ENCODE measurements around the gene SRD5A1.

Gene SRD5A1

DNA sequence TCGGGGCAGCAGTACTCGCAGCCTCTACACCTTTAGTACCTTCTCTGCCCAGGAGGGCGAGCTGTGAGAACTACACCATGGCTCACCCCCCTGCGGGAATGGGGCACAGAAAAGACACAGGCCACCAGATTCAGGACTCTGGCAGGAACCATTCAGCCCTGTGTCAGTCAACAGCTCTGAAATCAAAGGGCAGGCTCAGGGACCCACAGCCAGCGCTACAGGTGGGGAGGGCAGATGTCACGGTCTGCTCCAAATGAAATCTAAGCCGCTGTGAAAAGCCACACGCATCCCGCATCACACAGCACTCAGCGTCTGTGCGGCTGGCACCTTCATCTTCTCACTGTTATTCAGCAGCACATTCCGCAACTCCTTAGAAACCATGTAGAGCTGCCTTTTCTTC lies 28.3 kb upstream of the SRD5A1 start:
- DNase-seq: no peak

DNA sequence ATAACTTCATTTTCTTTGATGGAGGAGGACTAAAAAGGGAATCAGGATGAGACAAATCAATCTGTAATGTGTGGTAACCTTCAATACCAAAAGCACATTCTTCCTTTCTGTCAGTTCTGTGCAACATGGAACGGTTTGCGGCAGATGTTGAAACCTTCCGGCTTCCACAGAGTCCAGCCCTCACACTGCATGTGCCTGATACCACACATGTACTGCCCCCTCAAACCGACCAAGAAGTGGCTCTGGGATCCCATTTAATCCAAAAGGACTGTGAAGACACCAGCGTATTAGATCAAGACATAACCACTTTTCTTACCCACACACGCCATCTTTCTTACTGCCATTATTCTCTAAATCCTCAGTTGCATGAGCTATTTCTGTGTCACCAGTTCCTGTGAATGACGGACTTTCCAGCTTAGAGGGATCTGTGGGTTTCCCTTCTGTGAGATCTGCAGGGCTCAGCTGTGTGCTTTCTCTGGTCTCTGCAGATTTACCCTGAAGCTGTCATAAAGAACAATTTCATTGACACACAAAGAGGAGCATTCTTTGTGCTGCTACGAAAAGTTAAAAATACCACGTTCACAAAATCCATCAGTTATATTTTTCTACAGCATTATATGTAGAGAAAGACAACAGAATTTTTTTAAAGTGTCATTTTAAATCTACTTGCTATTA lies 26.2 kb upstream of the SRD5A1 start:
- no peak for DNase-seq

DNA sequence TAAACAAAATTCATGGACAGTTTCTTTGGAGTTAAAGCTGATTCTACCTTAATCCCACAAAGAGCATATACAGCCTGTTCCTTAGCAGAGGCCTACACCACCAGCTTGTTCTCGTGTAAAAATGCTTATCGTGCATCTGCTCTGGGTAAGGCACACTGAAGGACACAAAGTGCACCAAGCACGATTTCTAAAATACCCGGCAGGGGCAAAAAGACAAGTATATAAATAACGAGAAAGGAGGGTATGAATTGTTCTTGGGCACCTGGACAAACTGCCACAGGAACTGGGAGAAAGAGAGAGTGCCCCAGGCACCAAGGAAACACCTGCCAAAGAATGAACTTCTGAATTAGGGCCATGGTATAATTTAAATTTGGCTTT lies 25.7 kb upstream of the SRD5A1 start:
- no peak for DNase-seq

DNA sequence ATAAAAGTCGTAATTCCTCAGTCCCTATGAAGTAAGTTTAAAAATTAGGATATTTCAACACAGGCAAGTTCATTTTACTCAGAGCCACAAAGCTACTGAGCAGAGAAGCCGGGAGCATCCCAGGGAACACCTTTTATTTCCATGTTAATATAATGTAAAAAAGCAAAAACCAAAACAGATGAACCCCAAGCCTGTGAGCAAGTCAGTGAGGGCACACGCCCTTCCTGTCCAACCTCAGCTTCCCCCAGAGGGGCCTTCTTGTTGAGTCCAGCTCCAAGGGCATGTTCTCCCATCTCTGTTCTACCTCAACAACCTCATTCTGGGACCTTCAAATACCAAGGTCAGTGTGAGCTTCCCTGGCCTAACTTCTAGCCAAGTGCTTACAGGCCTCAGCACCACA lies 25.2 kb upstream of the SRD5A1 start:
- DNase-seq: no peak

DNA sequence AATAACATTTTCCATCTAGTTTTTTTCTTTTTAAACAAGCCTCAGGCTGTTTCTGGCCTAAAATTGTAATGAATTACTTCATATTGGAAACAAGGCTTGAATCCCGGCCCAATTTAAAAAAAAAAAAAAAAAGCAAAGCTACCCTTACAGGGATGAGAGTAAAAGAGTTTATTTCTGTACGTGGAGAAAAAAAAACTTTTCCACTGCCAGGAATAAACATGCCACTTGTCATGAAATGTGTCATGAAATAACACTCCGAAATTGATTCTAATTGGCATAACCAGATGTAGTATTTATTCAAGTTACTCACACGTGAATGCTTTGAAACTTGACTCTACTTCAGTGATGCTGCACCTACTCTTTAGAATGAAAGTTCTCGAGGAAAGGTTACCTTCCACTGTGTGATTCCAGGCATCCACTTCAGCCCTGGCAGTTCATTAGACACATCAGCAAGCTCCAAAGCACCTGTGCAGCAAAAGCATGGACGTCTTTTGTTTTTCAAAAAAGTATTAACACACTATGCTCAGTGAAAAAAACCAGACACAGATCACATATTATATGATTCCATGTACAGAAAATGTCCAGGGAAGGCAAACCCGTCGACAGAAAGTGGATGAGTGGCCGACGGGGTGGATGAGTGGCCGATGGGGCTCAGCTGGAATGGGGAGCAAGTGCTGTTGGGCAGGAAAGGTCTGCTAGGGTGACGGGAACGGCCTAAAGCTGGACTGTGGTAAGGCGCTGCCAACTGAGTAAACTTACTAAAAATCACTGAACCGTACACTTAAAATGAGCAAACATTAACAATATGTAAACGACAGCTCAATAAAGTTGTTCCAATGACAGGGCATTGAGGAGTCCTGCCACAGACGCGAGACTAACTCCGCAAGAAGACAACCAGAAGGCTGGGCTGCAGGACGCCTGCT lies 21.6 kb upstream of the SRD5A1 start:
- DNase-seq: no peak

DNA sequence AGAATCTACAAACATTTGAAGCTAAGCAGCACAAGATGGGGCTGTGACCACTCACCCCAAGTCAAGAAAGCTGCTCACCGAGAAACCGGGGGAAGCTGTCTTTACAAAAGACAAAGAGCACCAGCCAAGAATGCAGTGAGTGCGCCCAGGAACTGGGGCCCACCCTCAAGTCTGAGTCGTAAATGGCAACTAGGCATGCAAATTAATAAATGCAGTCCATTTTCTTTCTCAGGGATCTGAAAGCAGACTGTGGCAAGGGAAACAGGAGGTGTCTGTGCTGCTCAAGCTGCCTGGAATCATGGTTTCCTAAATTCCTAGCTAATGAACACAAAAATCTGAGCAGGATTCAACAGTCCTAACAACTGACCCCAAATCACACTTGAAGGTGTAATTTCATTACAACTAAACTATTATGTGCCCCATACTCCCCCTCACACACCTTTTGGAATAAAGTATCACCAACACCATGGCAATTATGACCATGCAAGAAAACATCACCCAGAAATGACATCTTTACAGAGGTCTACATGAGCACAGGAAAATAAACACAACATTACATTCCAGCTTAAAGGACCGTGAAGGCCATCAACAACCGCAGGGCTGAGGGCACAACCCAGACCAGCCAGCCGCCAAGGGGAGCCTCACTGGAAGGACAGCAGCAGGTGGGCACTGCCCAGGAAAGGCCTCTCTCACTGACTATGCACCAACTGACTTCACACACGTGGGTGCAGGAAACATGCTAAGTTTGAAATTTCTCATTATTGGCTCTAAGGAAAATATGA lies 18.0 kb upstream of the SRD5A1 start:
- DNase-seq: no peak

DNA sequence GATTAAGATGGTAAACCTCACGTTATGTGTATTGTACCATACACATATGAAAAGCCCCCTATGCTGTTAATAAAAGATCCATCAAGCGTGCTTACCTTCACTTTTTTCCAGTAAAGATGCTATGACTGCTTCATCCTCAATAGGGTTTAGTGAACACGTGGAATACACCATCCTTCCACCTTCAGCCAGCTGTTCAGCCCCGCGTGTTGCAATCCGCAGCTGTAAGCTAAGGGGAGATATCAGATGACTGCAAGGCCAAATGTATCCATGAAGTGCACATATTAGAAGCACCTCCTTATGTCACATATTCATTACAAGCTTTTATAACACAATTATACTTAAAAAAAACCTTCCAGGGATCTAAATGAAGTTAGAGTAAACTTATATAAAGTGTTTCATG lies 16.6 kb upstream of the SRD5A1 start:
- DNase-seq: no peak

DNA sequence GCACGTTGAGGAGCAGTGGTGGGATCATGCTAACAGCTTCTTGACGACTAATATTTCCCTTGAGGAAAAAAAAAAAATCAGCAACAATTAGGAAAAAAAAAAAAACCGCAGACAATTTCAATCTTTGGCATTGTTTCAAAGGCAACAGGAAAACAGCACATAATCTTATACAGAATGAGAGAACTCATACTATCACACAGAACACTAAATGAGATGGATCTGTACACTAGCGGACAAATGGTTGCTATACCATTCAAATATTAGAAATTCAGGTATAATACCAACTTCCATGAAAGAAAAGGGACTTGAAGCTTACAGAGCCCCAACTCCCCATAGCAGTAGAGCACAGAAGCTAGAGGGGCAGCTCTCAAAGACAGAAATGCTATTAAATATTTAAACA lies 10.0 kb upstream of the SRD5A1 start:
- no peak for DNase-seq

DNA sequence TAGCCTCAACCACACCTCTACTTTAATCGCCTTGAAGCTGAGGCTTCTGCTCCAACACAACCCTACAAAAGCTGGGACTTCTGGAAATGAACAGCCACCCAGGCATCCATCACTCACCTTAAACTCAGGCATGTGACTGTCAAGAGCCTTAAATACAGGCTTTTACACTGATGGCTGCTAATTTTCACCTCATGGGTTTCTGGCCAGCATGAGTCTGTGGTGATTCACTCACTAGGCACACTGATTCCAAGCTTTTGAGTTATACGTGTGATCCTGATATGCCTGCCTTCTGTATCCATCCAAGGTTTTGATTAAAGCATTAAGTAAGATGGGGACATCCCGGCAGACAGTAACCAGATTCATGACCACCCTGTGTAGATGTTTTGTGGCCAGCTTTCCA lies 9.3 kb upstream of the SRD5A1 start:
- DNase-seq: no peak

DNA sequence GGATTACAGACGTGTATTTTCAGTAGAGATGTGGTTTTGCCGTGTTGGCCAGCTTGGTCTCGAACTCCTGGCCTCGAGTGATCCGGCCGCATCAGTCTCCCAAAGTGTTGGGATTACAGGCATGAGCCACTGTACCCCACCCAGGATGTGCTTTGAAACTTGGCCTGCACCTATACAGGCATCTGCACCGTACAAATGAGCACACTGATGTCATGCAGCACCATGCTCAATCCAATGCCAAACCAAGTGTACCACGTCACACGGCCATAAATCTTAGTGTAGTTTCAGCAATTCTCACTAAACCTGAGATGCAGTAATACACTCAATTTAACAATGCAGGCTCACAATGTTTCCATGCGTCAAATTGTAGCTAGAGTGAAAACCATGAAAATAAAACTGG lies 6.7 kb upstream of the SRD5A1 start:
- no peak for DNase-seq

DNA sequence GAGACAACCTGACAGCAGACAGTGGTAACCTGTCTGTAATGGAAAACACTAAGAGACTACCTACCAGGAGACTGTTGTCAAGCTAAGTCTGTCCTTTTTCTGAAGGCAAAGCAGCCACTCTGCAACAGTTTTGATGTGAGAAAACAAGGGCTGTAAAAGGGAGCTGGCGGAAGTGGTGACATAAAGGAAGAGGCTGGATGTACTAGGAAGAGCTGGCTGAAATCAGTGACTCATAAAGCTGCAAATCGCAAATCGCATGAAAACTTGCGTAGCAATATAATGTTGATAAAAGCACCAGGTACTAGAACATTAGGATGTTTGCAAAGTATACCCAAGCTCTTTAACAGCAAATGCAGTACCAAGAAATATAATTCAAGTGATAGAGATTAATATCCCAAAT lies 1.8 kb upstream of the SRD5A1 start:
- no peak for DNase-seq

DNA sequence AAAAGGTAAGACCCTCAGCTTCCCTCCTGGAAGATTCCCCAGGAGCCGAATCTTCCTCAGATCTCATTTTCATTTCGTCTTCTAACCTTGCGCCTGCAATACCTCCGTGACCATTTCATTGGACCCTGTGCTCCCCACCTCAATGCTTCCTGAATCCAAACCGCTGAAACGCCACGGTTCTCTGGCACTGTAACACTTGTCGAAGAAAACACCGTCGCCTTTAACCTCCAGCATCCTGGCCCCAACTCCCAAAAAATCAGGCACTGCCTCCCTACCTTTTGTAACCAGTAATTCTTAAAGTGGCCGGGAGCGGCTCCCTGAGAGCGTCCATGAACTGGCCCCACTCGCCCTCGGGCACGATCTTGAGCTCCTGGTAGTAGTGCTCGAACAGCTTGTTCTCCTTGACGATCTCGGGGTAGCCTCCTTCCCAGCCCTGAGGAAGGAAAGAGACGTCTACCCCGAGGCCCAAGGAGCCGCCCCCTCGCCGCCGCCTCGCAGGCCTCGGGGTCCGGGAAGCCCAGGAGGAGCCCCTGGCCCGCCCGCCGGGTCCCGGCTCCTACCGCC lies 834 bp upstream of the SRD5A1 start:
- DNase-seq: no peak

DNA sequence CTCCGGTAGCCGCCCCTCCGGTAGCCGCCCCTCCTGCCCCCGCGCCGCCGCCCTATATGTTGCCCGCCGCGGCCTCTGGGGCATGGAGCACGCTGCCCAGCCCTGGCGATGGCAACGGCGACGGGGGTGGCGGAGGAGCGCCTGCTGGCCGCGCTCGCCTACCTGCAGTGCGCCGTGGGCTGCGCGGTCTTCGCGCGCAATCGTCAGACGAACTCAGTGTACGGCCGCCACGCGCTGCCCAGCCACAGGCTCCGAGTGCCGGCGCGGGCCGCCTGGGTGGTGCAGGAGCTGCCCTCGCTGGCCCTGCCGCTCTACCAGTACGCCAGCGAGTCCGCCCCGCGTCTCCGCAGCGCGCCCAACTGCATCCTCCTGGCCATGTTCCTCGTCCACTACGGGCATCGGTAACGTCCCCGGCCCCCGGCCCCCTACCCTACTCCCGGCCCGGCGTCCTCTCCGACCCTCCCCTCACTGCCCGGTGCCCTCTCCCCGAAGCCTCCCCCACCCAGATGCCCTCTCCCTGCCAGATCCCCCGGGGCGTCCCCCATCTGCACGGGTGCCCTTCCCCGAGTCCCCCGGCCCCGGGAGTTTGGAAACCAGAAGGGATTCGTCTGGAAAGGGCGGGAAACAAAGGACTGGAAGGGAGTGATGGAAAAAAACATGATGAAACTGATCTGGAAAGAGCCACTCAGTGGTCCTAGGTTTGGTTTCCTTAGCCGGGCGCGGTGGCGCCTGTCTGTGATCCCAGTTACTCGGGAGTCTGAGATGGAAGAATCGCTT lies 417 bp downstream of the SRD5A1 start:
- no peak for DNase-seq

DNA sequence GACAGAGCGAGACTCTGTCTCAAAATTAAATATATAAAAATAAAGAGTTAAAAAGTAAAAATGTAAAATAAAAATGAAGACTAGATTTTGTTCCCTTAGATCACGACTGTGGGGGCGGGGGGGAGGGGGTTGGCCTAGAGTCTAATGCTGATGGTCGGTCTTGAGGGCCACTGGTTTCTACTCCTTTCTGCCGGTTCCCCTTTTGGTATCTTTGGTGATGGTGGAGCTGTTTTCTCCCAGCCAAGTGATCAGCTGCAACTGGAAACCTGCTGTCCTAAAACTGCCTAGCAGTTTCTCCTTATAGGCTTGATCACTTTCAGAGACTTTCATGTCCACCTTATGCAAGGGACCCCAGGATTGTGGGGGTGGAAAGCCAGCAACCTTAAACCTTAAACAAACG lies 1.1 kb downstream of the SRD5A1 start:
- DNase-seq: no peak

DNA sequence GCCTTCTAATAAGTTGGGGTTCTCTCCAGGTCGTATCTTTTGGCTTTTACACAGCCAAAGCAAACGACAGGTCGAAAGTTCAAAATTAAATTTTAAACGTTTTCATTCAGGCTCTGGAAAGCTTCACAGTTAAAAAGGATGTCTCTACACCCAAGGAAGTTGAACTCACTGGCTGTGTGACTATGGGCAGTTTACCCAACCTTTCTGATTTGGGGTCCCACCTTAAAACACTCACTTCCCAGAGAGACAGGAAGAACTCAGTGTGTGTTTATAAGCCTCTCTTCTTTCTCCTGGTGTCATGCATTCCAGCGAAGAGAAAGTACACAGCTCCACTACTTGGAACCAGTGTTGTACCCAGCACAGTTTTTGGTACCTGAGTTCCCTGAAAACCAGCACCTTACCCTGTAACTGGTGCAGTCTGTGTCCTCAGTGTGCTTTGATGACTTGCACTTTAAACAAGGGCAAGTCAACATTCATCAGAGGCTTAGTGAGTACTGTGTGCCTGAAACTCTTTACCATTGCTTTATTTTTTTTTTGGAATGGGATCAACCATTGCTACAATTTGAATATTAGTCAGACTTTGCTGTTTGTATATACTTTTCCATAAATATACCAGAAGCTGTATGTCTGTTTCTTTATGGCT lies 1.7 kb downstream of the SRD5A1 start:
- no peak for DNase-seq

DNA sequence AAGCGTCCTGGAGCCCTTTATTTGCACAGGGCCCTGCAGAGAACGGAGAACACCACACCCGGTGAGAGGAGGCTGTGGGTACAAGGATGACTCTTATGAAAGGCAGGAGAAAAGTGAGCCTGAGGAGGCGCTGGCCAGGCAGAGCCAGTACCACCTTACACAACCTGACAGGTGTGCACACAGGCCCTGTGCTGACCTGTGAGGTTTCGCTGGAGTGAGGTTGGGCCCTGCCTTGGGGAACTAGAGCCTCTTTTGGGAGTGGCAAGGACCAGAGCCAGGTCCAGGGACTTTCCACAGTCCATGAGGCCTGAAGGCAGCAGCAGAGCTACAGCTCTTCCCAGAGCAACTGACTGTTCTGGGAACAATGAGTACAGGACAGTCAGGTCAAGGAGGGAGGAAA lies 3.1 kb downstream of the SRD5A1 start:
- DNase-seq: no peak

DNA sequence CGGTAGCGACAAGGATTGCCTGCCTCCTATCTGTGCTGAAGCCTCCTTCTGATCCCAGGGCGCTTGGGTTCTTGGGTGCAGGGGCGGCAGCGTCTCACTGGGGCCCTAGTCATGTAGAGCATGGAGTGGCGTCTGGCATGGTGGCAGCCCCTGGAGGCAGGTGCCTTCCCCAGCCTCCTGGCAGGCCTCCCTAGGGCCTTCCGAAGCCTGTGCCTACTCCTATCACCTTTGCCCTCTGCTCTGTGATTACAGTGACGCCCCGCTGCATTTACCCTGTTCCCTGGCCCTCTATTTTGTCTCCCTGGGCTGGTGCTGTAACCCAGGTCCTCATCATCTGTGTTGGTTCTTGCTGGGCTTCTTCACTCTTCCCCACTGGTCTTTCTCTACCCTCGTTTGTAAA lies 3.8 kb downstream of the SRD5A1 start:
- no peak for DNase-seq

DNA sequence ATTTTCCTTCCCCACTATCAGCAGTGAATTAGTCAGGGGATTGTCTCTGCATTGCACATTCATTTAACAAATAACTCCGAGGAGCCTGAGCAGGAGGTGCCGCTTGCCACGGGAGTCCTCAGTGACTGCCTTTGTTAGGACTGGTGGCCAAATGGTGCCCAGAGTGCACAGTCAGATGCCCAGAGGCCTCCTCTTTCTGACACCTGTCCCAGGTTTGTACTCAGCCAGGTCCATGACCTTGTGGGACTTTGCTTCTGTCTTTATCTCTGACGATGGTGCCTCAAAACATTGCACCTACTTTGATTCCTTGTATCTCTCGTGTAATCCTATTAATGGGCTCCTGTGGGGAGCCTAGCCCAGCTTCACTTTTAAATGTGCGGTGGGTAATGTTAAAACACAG lies 4.3 kb downstream of the SRD5A1 start:
- DNase-seq: no peak

DNA sequence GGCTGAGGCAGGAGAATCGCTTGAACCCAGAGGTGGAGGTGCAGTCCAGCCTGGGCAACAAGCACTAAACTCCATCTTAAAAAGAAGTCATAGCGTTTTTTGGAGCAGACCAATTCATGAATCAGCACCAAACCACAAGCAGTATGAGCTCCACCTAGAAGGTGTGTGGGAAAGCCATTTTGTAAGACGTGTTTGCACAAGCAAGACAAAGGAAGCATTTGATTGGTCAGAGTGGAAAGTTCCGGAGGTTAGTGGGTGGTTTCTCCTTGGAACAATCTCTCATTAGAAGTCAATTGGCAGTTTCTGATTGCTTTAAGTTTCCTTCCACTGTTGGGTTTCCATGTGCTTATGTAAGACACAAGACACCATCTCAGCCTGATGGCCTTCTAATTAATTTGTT lies 5.0 kb downstream of the SRD5A1 start:
- DNase-seq: no peak

DNA sequence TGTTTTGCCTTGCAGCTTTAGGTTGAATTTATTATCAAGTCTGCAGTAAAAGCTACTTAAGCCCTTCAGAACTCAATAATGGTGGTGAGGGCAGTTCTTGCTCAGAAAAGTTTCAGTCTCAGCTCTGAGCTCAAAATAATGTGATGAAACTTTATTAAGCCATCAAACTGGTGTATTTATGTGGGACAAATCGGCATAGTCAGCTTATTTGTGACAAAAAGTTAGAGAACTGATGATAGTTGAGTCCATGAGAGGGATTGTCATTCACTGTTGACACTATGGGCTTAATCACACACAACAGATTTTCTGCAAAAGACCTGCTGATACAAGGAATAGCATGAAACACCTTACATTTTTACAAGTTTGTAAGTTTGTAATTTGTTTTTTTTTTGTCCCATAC lies 9.4 kb downstream of the SRD5A1 start:
- DNase-seq: no peak

DNA sequence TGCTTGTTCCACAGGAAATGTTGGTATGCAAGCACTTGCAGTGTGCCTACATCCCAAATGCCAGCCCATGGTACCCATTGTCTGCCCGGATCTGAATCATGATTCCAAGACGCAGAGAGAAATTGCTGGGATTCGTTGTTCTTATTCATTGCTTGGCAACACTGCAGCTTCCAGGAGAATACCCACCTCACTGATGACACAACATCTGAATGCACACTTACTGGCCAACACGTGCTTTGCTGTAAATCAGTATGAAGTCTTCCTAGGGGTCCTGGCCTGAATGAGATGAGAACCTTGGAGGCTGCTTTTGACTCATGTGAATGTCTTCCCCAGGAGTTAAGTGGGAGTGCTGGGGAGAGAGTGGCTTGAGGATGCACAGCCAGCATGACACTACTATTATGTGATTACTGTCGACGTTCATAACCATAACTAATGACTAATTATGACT lies 11.6 kb downstream of the SRD5A1 start:
- no peak for DNase-seq

All from NCI-H187 treated with DMSO at 0.1 percent for 48 hours (cell line).